ENCODE data around the gene IER2. TPM values are rescaled to one million over a fixed set of nuclear protein-coding genes. Genes with fewer than 3 reads are reported as not detected.

IER2 gene
- total and polyA plus RNA-seq, 9 of the 15 experiments (the other 6 are each of a cell fraction or from before 2014, with no cell fraction given), result 4.5 to 205 (median 23.7) TPM

DNA sequence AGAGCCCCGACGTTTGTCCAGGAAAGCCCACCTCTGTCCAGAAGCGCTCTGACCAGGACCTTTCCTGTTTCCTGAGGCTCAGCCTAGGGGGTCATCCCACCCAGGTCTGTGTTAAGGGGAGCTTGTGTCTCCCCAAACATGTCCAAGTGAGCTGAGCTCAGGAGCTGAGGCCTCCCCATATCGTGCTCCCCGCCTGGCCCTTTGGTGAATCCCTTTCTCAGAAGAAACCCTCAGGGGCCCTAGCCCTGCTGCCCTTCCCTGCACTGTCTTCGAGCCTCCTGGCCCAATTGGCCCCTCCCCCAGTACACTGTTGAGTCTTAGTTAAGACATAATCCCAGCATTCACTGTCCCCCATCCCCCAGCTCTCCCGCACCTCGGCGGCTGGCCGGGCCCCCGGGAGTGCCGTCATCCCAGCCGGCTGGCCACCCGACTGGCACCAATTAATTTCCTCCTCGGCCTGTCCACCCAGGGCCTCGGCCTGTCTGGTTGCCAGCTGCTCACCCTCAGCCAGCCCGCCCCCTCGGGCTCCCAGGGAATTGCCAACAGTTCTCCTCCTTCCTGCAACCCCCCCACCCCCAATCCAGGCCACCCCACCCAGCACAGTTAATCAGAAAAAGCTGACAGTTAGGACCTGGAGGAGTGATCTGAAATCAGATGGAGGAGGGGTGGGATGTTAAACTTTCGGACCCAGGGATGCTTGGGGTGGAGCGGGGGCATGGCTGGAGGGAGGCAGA lies 13.6 kb downstream of the IER2 start (continued):
- TF ChIP-seq, protein P1, sequence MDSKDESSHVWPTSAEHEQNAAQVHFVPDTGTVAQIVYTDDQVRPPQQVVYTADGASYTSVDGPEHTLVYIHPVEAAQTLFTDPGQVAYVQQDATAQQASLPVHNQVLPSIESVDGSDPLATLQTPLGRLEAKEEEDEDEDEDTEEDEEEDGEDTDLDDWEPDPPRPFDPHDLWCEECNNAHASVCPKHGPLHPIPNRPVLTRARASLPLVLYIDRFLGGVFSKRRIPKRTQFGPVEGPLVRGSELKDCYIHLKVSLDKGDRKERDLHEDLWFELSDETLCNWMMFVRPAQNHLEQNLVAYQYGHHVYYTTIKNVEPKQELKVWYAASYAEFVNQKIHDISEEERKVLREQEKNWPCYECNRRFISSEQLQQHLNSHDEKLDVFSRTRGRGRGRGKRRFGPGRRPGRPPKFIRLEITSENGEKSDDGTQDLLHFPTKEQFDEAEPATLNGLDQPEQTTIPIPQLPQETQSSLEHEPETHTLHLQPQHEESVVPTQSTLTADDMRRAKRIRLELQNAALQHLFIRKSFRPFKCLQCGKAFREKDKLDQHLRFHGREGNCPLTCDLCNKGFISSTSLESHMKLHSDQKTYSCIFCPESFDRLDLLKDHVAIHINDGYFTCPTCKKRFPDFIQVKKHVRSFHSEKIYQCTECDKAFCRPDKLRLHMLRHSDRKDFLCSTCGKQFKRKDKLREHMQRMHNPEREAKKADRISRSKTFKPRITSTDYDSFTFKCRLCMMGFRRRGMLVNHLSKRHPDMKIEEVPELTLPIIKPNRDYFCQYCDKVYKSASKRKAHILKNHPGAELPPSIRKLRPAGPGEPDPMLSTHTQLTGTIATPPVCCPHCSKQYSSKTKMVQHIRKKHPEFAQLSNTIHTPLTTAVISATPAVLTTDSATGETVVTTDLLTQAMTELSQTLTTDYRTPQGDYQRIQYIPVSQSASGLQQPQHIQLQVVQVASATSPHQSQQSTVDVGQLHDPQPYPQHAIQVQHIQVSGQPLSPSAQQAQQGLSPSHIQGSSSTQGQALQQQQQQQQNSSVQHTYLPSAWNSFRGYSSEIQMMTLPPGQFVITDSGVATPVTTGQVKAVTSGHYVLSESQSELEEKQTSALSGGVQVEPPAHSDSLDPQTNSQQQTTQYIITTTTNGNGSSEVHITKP (IDR thresholded peaks at IDR 0.05; ENCODE audit: partially characterized antibody), result peak; percentile 70
- TF ChIP-seq GTF2E2 (tag; IDR thresholded peaks at IDR 0.05) (peak; percentile 53), NCOA4 (IDR thresholded peaks at IDR 0.05; ENCODE audit: partially characterized antibody) (no peak), TCF7L2 (IDR thresholded peaks at IDR 0.05; ENCODE audit: low read depth, low read length) (0 out of 2 replicates have a peak, but pooled peaks have one; percentile 18), MTF1 (CRISPR knock-in tag; IDR thresholded peaks at IDR 0.05; ENCODE audit: borderline replicate concordance) (no peak), CREB1 (IDR thresholded peaks at IDR 0.05) (no peak; the same call in 1 of the 2 replicates), CREB1 (CRISPR knock-in tag; IDR thresholded peaks at IDR 0.05) (peak; percentile 29; the same call in 1 of the 2 replicates), NR2C1 (IDR thresholded peaks at IDR 0.05) (0 out of 2 replicates have a peak, but pooled peaks have one; percentile 2), NR2C1 (tag; IDR thresholded peaks at IDR 0.05) (no peak), PCBP1 (IDR thresholded peaks at IDR 0.05; ENCODE audit: low read depth, low read length, poor library complexity, severe bottlenecking) (peak; percentile 49), E2F5 (CRISPR knock-in tag; IDR thresholded peaks at IDR 0.05) (no peak), DMBX1 (CRISPR knock-in tag; IDR thresholded peaks at IDR 0.05; ENCODE audit: borderline replicate concordance) (peak; percentile 47; the same call in 1 of the 2 replicates), HOXB6 (CRISPR knock-in tag; IDR thresholded peaks at IDR 0.05; ENCODE audit: borderline replicate concordance) (no peak), CCNT2 (IDR thresholded peaks at IDR 0.05; ENCODE audit: borderline replicate concordance, extremely low read depth, insufficient read length, low read depth, low read length) (peak; percentile 59), HNRNPLL (IDR thresholded peaks at IDR 0.05; ENCODE audit: low read depth, low read length, poor library complexity, severe bottlenecking) (peak; percentile 1), ZKSCAN1 (IDR thresholded peaks at IDR 0.05; ENCODE audit: low read depth, low read length) (no peak), CHD1 (IDR thresholded peaks at IDR 0.05; ENCODE audit: low read length) (peak; percentile 1), PHTF2 (CRISPR knock-in tag; IDR thresholded peaks at IDR 0.05) (no peak), MEIS2 (IDR thresholded peaks at IDR 0.05; ENCODE audit: partially characterized antibody) (peak; percentile 63), ARID1B (IDR thresholded peaks at IDR 0.05) (peak; percentile 41; the same call in 1 of the 2 replicates)
- TF ChIP-seq, protein P2, sequence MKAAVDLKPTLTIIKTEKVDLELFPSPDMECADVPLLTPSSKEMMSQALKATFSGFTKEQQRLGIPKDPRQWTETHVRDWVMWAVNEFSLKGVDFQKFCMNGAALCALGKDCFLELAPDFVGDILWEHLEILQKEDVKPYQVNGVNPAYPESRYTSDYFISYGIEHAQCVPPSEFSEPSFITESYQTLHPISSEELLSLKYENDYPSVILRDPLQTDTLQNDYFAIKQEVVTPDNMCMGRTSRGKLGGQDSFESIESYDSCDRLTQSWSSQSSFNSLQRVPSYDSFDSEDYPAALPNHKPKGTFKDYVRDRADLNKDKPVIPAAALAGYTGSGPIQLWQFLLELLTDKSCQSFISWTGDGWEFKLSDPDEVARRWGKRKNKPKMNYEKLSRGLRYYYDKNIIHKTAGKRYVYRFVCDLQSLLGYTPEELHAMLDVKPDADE (conservative IDR thresholded peaks at IDR 0.05; ENCODE audit: control insufficient read depth, low read depth, low read length), result 0 out of 2 replicates have a peak, but pooled peaks have one; percentile 21
- TF ChIP-seq, protein P3, sequence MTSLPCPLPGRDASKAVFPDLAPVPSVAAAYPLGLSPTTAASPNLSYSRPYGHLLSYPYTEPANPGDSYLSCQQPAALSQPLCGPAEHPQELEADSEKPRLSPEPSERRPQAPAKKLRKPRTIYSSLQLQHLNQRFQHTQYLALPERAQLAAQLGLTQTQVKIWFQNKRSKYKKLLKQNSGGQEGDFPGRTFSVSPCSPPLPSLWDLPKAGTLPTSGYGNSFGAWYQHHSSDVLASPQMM (CRISPR knock-in tag; IDR thresholded peaks at IDR 0.05), result no peak
